ENCODE data around the gene CTCF.

DNA sequence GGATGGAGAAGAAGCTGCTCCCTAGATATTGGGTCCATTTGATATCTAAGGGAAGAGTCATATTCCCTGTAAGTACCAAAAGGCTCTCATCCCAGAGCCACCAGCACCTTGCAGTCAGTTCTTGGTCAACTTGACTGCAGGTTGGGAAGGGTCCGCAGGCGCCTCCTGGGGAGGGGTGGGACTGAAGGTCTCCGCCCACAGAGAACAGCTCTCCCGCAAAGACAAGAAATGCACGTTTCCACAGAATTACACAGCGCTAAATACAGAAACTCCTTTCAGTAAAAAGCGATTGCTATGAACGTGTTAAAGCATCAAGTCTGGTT is 864 bp upstream of the CTCF start:
- TF ChIP-seq, protein P1, sequence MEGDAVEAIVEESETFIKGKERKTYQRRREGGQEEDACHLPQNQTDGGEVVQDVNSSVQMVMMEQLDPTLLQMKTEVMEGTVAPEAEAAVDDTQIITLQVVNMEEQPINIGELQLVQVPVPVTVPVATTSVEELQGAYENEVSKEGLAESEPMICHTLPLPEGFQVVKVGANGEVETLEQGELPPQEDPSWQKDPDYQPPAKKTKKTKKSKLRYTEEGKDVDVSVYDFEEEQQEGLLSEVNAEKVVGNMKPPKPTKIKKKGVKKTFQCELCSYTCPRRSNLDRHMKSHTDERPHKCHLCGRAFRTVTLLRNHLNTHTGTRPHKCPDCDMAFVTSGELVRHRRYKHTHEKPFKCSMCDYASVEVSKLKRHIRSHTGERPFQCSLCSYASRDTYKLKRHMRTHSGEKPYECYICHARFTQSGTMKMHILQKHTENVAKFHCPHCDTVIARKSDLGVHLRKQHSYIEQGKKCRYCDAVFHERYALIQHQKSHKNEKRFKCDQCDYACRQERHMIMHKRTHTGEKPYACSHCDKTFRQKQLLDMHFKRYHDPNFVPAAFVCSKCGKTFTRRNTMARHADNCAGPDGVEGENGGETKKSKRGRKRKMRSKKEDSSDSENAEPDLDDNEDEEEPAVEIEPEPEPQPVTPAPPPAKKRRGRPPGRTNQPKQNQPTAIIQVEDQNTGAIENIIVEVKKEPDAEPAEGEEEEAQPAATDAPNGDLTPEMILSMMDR (IDR thresholded peaks at IDR 0.05) = no peak
- TF ChIP-seq POLR2AphosphoS5 (IDR thresholded peaks at IDR 0.05) (no peak), POLR2A (IDR thresholded peaks at IDR 0.05) (no peak), EP300 (IDR thresholded peaks at IDR 0.05) (no peak)

All from suprapubic skin (tissue), 4 donors.